Endothelial cell of umbilical vein (primary cell): ENCODE data around the gene SNX5. TPM values are rescaled to one million over a fixed set of nuclear protein-coding genes. Genes with fewer than 3 reads are reported as not detected.

ENCODE experiments used
- BruUV-seq: library from RNA; stranded (reverse); fragments of 400-500 nt; replicated peaks from 2 replicates; lab custom pipeline; 2021; lab: Mats Ljungman, UMichigan
- CTCF ChIA-PET: fragments of 300-600, 350-600 bp; sonication (Branson Sonifier 250); formaldehyde crosslinking; loops from one replicate; lab custom pipeline; 2021; ENCODE audit warnings: antibody characterized with exemption, inconsistent platforms; lab: Charles Lee
- POLR2A ChIA-PET: fragments of 300-600, 350-600 bp; sonication (Branson Sonifier 250); formaldehyde crosslinking; loops from one replicate; lab custom pipeline; 2021; ENCODE audit warnings: antibody characterized with exemption, inconsistent platforms; lab: Charles Lee
- DNase-seq: peaks from one replicate; pipeline ENCODE4 v3.0.0-alpha.2; 2011; ENCODE audit warnings: low read depth, low spot score
- FAIRE-seq: peaks from 2 replicates; lab custom pipeline; 2011; peaks lifted over from hg19 to GRCh38; lab: Jason Lieb, UNC
- H2AFZ ChIP-seq: 2 replicates; pipeline ENCODE4 v1.6.0; 2012; ENCODE audit warnings: low read depth, low read length, control low read depth, inconsistent platforms
- H3K27ac ChIP-seq: 2 replicates; pipeline ENCODE4 v1.5.1; 2011; ENCODE audit warnings: low read depth, mild to moderate bottlenecking, control low read depth, low read length, moderate library complexity; ENCODE audit not compliant: insufficient read depth
- H3K27me3 ChIP-seq, 2 experiments: 2 replicates each; pipeline versions ENCODE4 v1.6.0 to v1.6.1; 2011; ENCODE audit warnings: low read length in 2 of 2, mixed read lengths in 1 of 2; ENCODE audit not compliant: control insufficient read depth in 2 of 2, insufficient read depth in 2 of 2
- H3K36me3 ChIP-seq, 2 experiments: 2 replicates in 1 of 2; 3 replicates in 1 of 2; pipeline ENCODE4 v1.5.1; 2011; ENCODE audit warnings: low read length in 2 of 2, mild to moderate bottlenecking in 1 of 2, moderate library complexity in 1 of 2; ENCODE audit not compliant: control insufficient read depth in 2 of 2, insufficient read depth in 2 of 2; ENCODE audit errors: extremely low read depth in 1 of 2
- H3K4me1 ChIP-seq: 3 replicates; pipeline ENCODE4 v1.5.1; 2011; ENCODE audit warnings: mild to moderate bottlenecking, low read length; ENCODE audit not compliant: control insufficient read depth, insufficient read depth; ENCODE audit errors: extremely low read depth
- H3K4me2 ChIP-seq: 2 replicates; pipeline ENCODE4 v1.6.1; 2011; ENCODE audit warnings: low read length, control low read depth, mixed read lengths; ENCODE audit not compliant: insufficient read depth
- H3K4me3 ChIP-seq, 3 experiments: fragments of 200-600 bp in 1 of 3; sonication (generic), shearing (Covaris generic) in 1 of 3; replicated peaks in 1 of 3; 2 replicates each; pipeline ENCODE4 v1.5.1; 2011 to 2016; ENCODE audit warnings: control low read depth in 3 of 3, low read length in 3 of 3, mild to moderate bottlenecking in 2 of 3, inconsistent platforms in 1 of 3, low read depth in 1 of 3, moderate library complexity in 1 of 3; ENCODE audit not compliant: insufficient read depth in 1 of 3
- H3K79me2 ChIP-seq: 2 replicates; pipeline ENCODE4 v1.6.0; 2012; ENCODE audit warnings: low read length, inconsistent platforms; ENCODE audit not compliant: control insufficient read depth, insufficient read depth
- H3K9ac ChIP-seq: replicated peaks from 2 replicates; pipeline ENCODE3; 2011; ENCODE audit warnings: low read length, control low read depth; ENCODE audit not compliant: insufficient read depth; ENCODE audit errors: extremely low read depth
- H3K9me1 ChIP-seq: replicated peaks from 3 replicates; pipeline ENCODE4 v1.6.0; 2011; ENCODE audit warnings: mild to moderate bottlenecking, low read length; ENCODE audit not compliant: control insufficient read depth, insufficient read depth; ENCODE audit errors: extremely low read depth
- H3K9me3 ChIP-seq: replicated peaks from 2 replicates; pipeline ENCODE4 v1.5.1; 2012; ENCODE audit warnings: low read length, inconsistent platforms; ENCODE audit not compliant: control insufficient read depth, insufficient read depth
- H4K20me1 ChIP-seq: replicated peaks from 2 replicates; pipeline ENCODE3; 2011; ENCODE audit warnings: mild to moderate bottlenecking, low read length; ENCODE audit not compliant: control insufficient read depth, insufficient read depth; ENCODE audit errors: extremely low read depth
- CTCF ChIP-seq, 2 donors: IDR thresholded peaks; 1 replicate in 1 of 2; 2 replicates in 1 of 2; pipeline ENCODE4 v1.5.1; 2011; ENCODE audit warnings: low read length in 2 of 2, mild to moderate bottlenecking in 2 of 2, moderate library complexity in 2 of 2, control low read depth in 1 of 2, inconsistent platforms in 1 of 2, low read depth in 1 of 2; ENCODE audit not compliant: insufficient read depth in 1 of 2; ENCODE audit errors: extremely low read depth in 1 of 2
- EZH2 ChIP-seq: IDR thresholded peaks from 2 replicates; pipeline ENCODE4 v1.6.1; 2012; ENCODE audit warnings: borderline replicate concordance, low read depth, mild to moderate bottlenecking, moderate library complexity, low read length, inconsistent platforms; ENCODE audit not compliant: severe bottlenecking
- FOS ChIP-seq: IDR thresholded peaks from 2 replicates; pipeline ENCODE4 v1.6.1; 2011; ENCODE audit warnings: mild to moderate bottlenecking, low read length, moderate library complexity, borderline replicate concordance; ENCODE audit not compliant: insufficient read depth
- GATA2 ChIP-seq: IDR thresholded peaks from 2 replicates; pipeline ENCODE4 v1.7.0; 2011; ENCODE audit warnings: low read depth, mild to moderate bottlenecking, moderate library complexity, mixed read lengths, low read length; ENCODE audit not compliant: insufficient read length, insufficient read depth
- JUN ChIP-seq: IDR thresholded peaks from 2 replicates; pipeline ENCODE4 v1.6.1; 2011; ENCODE audit warnings: borderline replicate concordance, low read depth; ENCODE audit not compliant: insufficient read length, insufficient read depth
- MAX ChIP-seq: IDR thresholded peaks from 2 replicates; pipeline ENCODE4 v1.6.1; 2011; ENCODE audit not compliant: insufficient read depth, insufficient read length
- MYC ChIP-seq: IDR thresholded peaks from one replicate; pipeline ENCODE4 v1.6.1; 2011; ENCODE audit warnings: mild to moderate bottlenecking, low read depth, low read length
- POLR2A ChIP-seq: IDR thresholded peaks from 2 replicates; pipeline ENCODE4 v1.6.1; 2012; ENCODE audit warnings: low read depth, mild to moderate bottlenecking, control low read depth, low read length
- POLR2AphosphoS5 ChIP-seq: IDR thresholded peaks from 2 replicates; pipeline ENCODE4 v1.6.1; 2012; ENCODE audit warnings: low read depth, mild to moderate bottlenecking, control low read depth, low read length, moderate library complexity; ENCODE audit not compliant: insufficient read depth
- dilution Hi-C: fragments of 300-500 bp; cut with MboI; formaldehyde crosslinking; loops from one replicate; pipeline ENCODE4 v1.15.0; 2019; ENCODE audit warnings: low sequenced_read_pairs; ENCODE audit not compliant: extremely low pct_ligation_motif_present
- intact Hi-C: fragments of 100-400 bp; cut with micrococcal nuclease; formaldehyde crosslinking; loops from one replicate; pipeline ENCODE4 v1.10.0; 2022
- polyA plus RNA-seq, 4 experiments: library from polyadenylated mRNA; depleted of rRNA in 3 of 4; stranded (reverse) in 3 of 4; unstranded in 1 of 4; fragments of >200 nt; gene quantifications; 2 replicates each; pipeline versions ENCODE4 v1.2.1 to v1.2.3, GENCODE V29; 2011 to 2012; ENCODE audit warnings: missing spikeins in 1 of 4
- total RNA-seq: library from RNA; stranded (reverse); gene quantifications from 2 replicates; pipeline ENCODE4 v1.2.3, GENCODE V29; 2021

Gene SNX5
- total and polyA plus RNA-seq, 2 donors (not counting 3 experiments of a cell fraction or from before 2014, with no cell fraction given) = 76.2 to 121 TPM

GRCh38 chr20:17967521-17968365 lies 851 bp downstream of the SNX5 start:
- Histone ChIP-seq H3K9me3 (no peaks in the 10 kb centered on the region), H3K4me1 (peaks cover 65% of the 10 kb centered on the region), H3K9ac (peak overlapping the region; percentile 97), H3K36me3 (no peaks in the 10 kb centered on the region), H4K20me1 (peaks cover 12% of the 10 kb centered on the region), H2AFZ (no peak overlapping the region), H3K27ac (peak overlapping the region; percentile 92), H3K27me3 (no peaks in the 10 kb centered on the region), H3K4me2 (peak overlapping the region; percentile 97), H3K9me1 (no peaks in the 10 kb centered on the region), H3K79me2 (peaks cover 84% of the 10 kb centered on the region), H3K4me3 (peak overlapping the region; percentile 76 to 97 (median 97))
- dilution Hi-C loops = no loop called here
- ChIA-PET CTCF (interaction anchor here (0.7 to 7.7 kb wide), 9 partner anchors 10 to 301 kb away, joined by 3 to 104 read pairs (median 7); partner anchors contain the start of gene RRBP1), POLR2A (interaction anchor here (0.6 to 1.4 kb wide), 6 partner anchors 9 to 301 kb away, joined by 3 to 5 read pairs (median 4); partner anchors contain the start of gene RRBP1)
- TF ChIP-seq EZH2 = no peak
- no peak for TF ChIP-seq GATA2
- no peak for TF ChIP-seq CTCF (IDR thresholded peaks at IDR 0.05; ENCODE audit: extremely low read depth in 1 of 2, insufficient read depth in 1 of 2, low read depth in 1 of 2, low read length in 2 of 2)
- no peak for TF ChIP-seq FOS
- TF ChIP-seq JUN = no peak
- TF ChIP-seq MYC = no peak
- no peak for TF ChIP-seq POLR2AphosphoS5
- no peak for TF ChIP-seq POLR2A
- TF ChIP-seq MAX = no peak
- TSS peak; percentile 35 for BruUV-seq
- intact Hi-C loops = loop anchor here (1.0 to 10.0 kb wide), 2 partner anchors 9 to 167 kb away; partner anchors contain the start of genes KAT14 and PET117
- DNase-seq (peak; percentile 57), FAIRE-seq (peak; percentile 4)
